GM12873 (cell line): ENCODE data around the gene SNCG.

Experiments
- CTCF ChIP-seq: IDR thresholded peaks from 2 replicates; pipeline ENCODE4 v1.5.1; 2012; ENCODE audit warnings: low read depth, mild to moderate bottlenecking, moderate library complexity, low read length, control low read depth; ENCODE audit not compliant: insufficient read depth; ENCODE audit errors: missing control alignments

The SNCG gene

DNA sequence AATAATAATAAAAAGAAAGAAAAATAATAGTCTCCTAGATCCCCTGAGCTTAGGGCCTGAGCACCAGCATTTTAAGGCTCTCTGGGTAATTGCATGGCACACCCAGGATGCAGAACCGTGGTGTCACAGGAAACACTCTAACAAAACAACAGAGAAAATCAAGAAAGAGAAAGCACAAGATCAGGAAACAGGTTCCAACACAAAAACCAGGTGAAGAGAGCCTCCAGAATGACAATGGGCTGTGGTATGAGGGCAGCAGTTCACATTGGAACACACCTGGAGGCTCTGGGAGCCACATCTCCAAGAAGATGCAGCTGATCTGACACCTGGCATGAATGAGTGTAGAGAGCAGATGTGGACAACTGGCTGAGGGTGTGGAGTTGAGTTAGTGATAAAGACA is 8.1 kb upstream of the SNCG start:
- no peak for TF ChIP-seq CTCF

GRCh38 chr10:86951184-86951761 is 7.1 kb upstream of the SNCG start:
- TF ChIP-seq CTCF = no peak

- no peak for TF ChIP-seq CTCF
Measured at GRCh38 chr10:86952106-86952505, 6.3 kb upstream of the SNCG start.

GRCh38 chr10:86953747-86954680 is 4.4 kb upstream of the SNCG start:
- no peak for TF ChIP-seq CTCF

GRCh38 chr10:86954681-86955500 is 3.5 kb upstream of the SNCG start:
- no peak for TF ChIP-seq CTCF

DNA sequence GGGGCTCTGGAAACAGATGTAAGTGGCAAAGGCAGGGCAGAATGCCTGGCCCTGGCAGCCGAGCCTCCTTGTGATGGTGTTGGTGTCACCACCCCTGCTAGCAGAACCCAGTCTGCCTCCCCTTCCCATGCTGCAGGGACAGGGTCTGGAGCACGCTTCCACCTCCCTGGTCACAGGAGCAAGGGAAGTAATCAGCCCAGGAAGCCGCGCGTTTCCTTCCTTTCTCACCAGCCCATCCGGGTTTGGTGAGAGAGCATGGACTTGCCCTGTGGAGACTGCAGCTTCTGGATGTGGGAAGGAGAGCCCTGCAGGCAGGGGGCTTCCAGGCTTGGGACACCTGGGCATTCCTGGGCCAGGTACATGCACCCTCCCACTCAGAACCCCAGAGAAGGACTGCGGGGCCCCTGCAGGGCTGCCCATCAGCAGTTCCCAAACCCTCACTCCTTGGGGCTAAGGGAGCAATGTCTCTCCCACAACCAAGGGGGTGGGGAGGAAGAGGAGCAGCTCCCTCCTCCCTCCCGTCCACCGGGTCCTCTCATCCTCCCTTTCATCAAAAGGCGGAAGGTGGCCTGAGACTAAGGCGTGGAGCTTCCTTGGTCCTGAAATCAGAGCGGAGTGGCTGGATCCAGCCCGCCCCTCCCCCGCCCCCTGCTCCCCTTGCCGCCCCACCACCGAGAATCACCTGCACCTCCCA is 2.8 kb upstream of the SNCG start:
- no peak for TF ChIP-seq CTCF
